ENCODE measurements around the gene GNAI2. TPM values are rescaled to one million over a fixed set of nuclear protein-coding genes. Genes with fewer than 3 reads are reported as not detected.

Gene GNAI2
- total RNA-seq = 108 TPM

DNA sequence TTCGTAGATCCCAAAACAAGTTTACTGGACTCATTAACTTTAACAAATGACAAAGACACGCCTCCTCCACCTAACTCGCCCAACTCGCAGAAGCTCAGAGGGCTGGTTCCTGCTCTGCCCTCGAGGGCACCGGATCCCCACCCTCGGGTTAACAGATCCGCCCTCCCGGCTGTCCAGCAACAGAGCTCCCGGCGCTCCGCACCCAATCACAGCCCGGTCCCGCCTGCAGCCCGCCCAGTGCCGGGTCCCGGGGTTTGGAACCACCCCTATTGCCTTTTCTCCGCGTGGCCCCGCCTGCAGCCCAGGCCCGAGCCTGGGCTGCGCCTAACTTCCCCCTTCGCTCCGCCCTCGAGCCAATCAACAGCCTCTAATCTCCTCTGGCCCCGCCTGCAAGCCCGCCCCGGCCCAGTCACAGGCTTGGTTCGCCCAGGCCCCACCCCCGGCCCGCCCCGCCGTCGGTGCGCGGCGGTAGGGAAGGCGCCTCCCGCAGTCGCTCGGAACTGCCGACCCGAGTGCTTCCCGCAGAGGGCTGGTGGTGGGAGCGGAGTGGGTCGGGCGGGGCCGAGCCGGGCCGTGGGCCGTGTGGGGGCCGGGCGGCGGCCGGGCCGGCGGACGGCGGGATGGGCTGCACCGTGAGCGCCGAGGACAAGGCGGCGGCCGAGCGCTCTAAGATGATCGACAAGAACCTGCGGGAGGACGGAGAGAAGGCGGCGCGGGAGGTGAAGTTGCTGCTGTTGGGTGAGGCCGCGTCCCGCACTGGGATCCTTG lies at the start of gene GNAI2:
Gene GNAI2 (plus strand): TSS at position 489 of the 768 bp plus-strand sequence. CDS start 132 bp downstream, at position 621.

DNA sequence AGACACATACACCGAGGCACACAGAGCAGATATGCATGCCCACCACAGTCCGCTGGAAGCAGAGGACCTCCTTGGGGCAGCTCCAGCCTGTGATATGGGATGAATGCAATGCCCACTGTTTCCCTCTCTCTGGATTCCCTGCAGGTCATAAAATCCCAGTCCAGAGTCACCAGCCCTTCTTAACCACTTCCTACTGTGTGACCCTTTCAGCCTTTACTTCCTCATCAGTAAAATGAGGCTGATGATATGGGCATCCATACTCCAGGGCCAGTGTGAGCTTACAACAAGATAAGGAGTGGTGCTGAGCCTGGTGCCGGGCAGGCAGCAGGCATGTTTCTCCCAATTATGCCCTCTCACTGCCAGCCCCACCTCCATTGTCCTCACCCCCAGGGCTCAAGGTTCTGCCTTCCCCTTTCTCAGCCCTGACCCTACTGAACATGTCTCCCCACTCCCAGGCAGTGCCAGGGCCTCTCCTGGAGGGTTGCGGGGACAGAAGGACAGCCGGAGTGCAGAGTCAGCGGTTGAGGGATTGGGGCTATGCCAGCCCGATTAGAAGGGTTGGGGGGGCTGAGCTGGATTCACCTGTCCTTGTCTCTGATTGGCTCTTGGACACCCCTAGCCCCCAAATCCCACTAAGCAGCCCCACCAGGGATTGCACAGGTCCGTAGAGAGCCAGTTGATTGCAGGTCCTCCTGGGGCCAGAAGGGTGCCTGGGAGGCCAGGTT lies 44.9 kb upstream of the GNAI2 start, which contains the start of gene GNAT1:
Gene GNAT1 (plus strand): TSS at position 675 of the 725 bp plus-strand sequence. CDS start 116 bp downstream, outside the sequence.

DNA sequence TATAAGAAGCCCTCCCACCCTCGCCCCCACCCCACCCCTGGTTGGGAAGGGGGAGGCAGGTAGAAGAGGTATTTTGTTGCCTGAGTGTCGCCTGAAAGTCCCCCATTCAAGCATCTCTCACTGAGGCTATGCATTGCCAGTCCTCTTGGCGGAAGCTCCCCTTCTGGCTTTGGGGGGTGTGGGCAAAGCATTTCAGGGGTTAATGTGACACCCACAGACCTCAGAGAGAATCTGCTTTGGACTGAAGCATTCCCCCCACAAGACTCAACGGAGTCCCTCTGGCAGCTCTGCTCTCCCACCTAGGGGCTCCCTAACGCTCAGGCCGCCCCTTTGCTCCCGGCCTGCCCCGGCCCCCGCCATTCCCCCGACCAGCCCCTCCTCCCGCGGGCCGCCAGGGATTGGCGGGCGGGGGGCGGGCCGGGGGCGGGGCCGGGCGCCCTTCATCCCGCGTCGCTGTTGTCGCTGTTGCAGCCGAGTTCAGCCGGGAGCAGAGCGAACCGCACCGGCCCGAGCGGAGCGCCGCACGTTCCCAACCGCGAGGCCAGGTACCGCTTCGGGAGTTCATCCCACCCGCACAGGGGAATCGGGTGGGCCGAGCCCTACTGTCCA lies 31.1 kb upstream of the GNAI2 start, which contains the start of gene SLC38A3:
Gene SLC38A3 (plus strand): TSS at position 468 of the 609 bp plus-strand sequence. CDS start 8,929 bp downstream, outside the sequence.

DNA sequence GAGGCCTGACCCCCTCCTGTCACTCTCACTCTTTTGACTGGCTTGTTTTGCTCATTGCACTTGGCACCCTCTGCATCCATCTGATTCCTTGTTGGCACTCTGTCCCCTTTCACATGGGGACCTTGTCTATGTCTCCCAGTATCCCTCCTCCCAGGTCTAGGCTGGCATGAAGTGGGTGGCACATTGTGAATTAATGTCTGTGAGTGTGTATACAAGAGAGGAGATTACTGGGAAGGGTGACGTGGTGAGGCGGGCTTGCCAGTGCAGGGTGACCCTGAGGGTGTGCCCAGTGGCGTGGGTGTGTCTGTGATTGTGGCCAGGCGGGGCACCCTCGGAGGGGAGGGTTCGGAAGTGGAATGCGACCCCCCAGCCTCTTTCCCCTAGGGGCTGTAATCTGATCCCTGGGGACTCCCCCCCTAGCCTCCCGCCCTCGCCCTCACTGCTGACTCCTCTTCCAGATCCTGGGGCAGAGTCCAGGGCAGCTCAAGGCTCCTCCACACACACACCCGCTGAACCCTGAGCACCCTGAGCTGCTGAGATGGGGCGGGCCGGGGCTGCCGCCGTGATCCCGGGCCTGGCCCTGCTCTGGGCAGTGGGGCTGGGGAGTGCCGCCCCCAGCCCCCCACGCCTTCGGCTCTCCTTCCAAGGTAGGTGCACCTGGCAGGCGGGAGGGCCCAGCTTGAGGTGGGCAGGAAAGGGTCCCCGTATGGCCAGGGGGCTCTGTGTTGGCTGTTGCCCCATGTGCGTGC lies 32.9 kb downstream of the GNAI2 start, which contains the start of gene SEMA3B:
Gene SEMA3B (plus strand): TSS at position 445 of the 749 bp plus-strand sequence. CDS start 94 bp downstream, at position 539.

GRCh38 chr3:50278880-50279224 lies 42.8 kb downstream of the GNAI2 start, which contains the start of gene LSMEM2:
TSS of gene LSMEM2 (plus strand) at chr3:50279087. CDS start at chr3:50279114, 27 bp downstream.

GRCh38 chr3:50292159-50293078 lies 56.4 kb downstream of the GNAI2 start, which contains the start of gene IFRD2:
TSS of gene IFRD2 (minus strand) at chr3:50292429. CDS start at chr3:50292274, 155 bp downstream.

GRCh38 chr3:50298836-50299637 lies 63.0 kb downstream of the GNAI2 start, which contains the start of the genes HYAL3 and NAA80:
TSS of gene HYAL3 (minus strand) at chr3:50299405. CDS start at chr3:50295602, 3,803 bp downstream.
TSS of gene NAA80 (minus strand) at chr3:50299405. CDS start at chr3:50297463, 1,942 bp downstream.

GRCh38 chr3:50303013-50303815 lies 67.2 kb downstream of the GNAI2 start, which contains the start of gene HYAL1:
TSS of gene HYAL1 (minus strand) at chr3:50303574. CDS start at chr3:50302956, 618 bp downstream.

Small RNA genes lying within 50 kb of the gene (small RNA-seq; reads per million reads assigned to genes)
- not detected for gene MIR5787

Other genes with a start within 250 kb of the GNAI2 start
- 245 TPM for gene RBM5, start 147.3 kb upstream of the GNAI2 start, total RNA-seq
- 7.8 TPM for gene SEMA3F, start 80.9 kb upstream of the GNAI2 start, total RNA-seq
- not detected for gene GNAT1, start 44.6 kb upstream of the GNAI2 start, total RNA-seq
- gene SLC38A3, start 30.9 kb upstream of the GNAI2 start, total RNA-seq = 6.5 TPM
- 2.8 TPM for gene SEMA3B, start 32.9 kb downstream of the GNAI2 start, total RNA-seq
- 1.2 TPM for gene LSMEM2, start 42.9 kb downstream of the GNAI2 start, total RNA-seq
- 18.5 TPM for gene IFRD2, start 56.2 kb downstream of the GNAI2 start, total RNA-seq
- 9.7 TPM for gene HYAL3, start 63.2 kb downstream of the GNAI2 start, total RNA-seq
- 5.5 TPM for gene NAA80, start 63.2 kb downstream of the GNAI2 start, total RNA-seq
- gene HYAL1, start 67.4 kb downstream of the GNAI2 start, total RNA-seq = 0.69 TPM
- 30.0 TPM for gene HYAL2, start 86.5 kb downstream of the GNAI2 start, total RNA-seq
- 23.8 TPM for gene TUSC2, start 92.0 kb downstream of the GNAI2 start, total RNA-seq
- gene RASSF1, start 104.6 kb downstream of the GNAI2 start, total RNA-seq = 12.2 TPM
- 23.8 TPM for gene ZMYND10, start 109.5 kb downstream of the GNAI2 start, total RNA-seq
- 30.4 TPM for gene NPRL2, start 114.6 kb downstream of the GNAI2 start, total RNA-seq
- 15.2 TPM for gene CYB561D2, start 114.7 kb downstream of the GNAI2 start, total RNA-seq
- 21.0 TPM for gene TMEM115, start 123.3 kb downstream of the GNAI2 start, total RNA-seq

Data from diencephalon (tissue), 1 donor.